OCI-LY1 (cell line): ENCODE measurements around the gene NUP210L.

Experiments used
- H2AFZ ChIP-seq: fragments of 200-600 bp; sonication (generic), shearing (Covaris generic); 2 replicates; pipeline ENCODE4 v1.6.0; 2014; ENCODE audit warnings: antibody characterized with exemption, mild to moderate bottlenecking, low read length
- H3F3A ChIP-seq: fragments of 200-600 bp; sonication (generic), shearing (Covaris generic); 2 replicates; pipeline ENCODE4 v1.6.0; 2014; ENCODE audit warnings: mild to moderate bottlenecking, antibody characterized with exemption, low read length, moderate library complexity; ENCODE audit not compliant: insufficient read depth
- H3K27ac ChIP-seq: fragments of 200-600 bp; sonication (generic); 2 replicates; pipeline ENCODE4 v1.5.1; 2014; ENCODE audit warnings: low read length, mixed run types, mild to moderate bottlenecking, low read depth; ENCODE audit not compliant: poor library complexity, severe bottlenecking
- H3K27me3 ChIP-seq: fragments of 200-600 bp; sonication (generic); 2 replicates; pipeline ENCODE4 v1.6.0; 2014; ENCODE audit warnings: antibody characterized with exemption, mild to moderate bottlenecking, low read length, moderate library complexity; ENCODE audit not compliant: insufficient read depth
- H3K36me3 ChIP-seq: fragments of 200-600 bp; sonication (generic); 2 replicates; pipeline ENCODE4 v1.6.1; 2014; ENCODE audit warnings: mild to moderate bottlenecking, antibody characterized with exemption, low read length, moderate library complexity, mixed read lengths; ENCODE audit not compliant: insufficient read depth
- H3K4me1 ChIP-seq: fragments of 200-600 bp; sonication (generic); 2 replicates; pipeline ENCODE4 v1.5.1; 2014; ENCODE audit warnings: mild to moderate bottlenecking, low read length, moderate library complexity; ENCODE audit not compliant: insufficient read depth, severe bottlenecking
- H3K4me2 ChIP-seq: fragments of 200-600 bp; sonication (generic), shearing (Covaris generic); 2 replicates; pipeline ENCODE4 v1.6.1; 2014; ENCODE audit warnings: low read length
- H3K4me3 ChIP-seq: fragments of 200-600 bp; sonication (generic); 2 replicates; pipeline ENCODE4 v1.5.1; 2014; ENCODE audit warnings: low read length, low read depth, mild to moderate bottlenecking, mixed read lengths; ENCODE audit not compliant: poor library complexity, severe bottlenecking
- H3K79me2 ChIP-seq: fragments of 200-600 bp; shearing (Covaris generic); 2 replicates; pipeline ENCODE4 v1.6.1; 2016; ENCODE audit warnings: mixed run types, low read length, mixed read lengths; ENCODE audit not compliant: insufficient read depth
- H3K9ac ChIP-seq: fragments of 200-600 bp; sonication (generic), shearing (Covaris generic); 2 replicates; pipeline ENCODE4 v1.6.1; 2014; ENCODE audit warnings: mild to moderate bottlenecking, low read length, mixed read lengths
- H3K9me2 ChIP-seq: fragments of 200-600 bp; sonication (generic), shearing (Covaris generic); 2 replicates; pipeline ENCODE4 v1.6.1; 2014; ENCODE audit warnings: low read depth, mild to moderate bottlenecking, low read length, mixed read lengths
- H3K9me3 ChIP-seq: fragments of 200-600 bp; shearing (Covaris generic); 2 replicates; pipeline ENCODE4 v1.6.1; 2014; ENCODE audit warnings: low read length, mixed read lengths
- H4K20me1 ChIP-seq: fragments of 200-600 bp; sonication (generic), shearing (Covaris generic); 2 replicates; pipeline ENCODE4 v1.6.0; 2016; ENCODE audit warnings: mild to moderate bottlenecking, low read length; ENCODE audit not compliant: insufficient read depth
- EZH2 ChIP-seq: fragments of 200-600 bp; sonication (generic), shearing (Covaris generic); IDR thresholded peaks from 2 replicates; pipeline ENCODE4 v1.8.0; 2017; ENCODE audit warnings: borderline replicate concordance, mixed run types, mild to moderate bottlenecking, antibody characterized with exemption, low read length, moderate library complexity, mixed read lengths
- TF ChIP-seq, protein P1 (sequence below): fragments of 200-600 bp; sonication (generic), shearing (Covaris generic); IDR thresholded peaks from 2 replicates; pipeline ENCODE4 v1.5.1; 2017; ENCODE audit warnings: mild to moderate bottlenecking, antibody characterized with exemption, low read length, moderate library complexity, mixed read lengths

Gene NUP210L

DNA sequence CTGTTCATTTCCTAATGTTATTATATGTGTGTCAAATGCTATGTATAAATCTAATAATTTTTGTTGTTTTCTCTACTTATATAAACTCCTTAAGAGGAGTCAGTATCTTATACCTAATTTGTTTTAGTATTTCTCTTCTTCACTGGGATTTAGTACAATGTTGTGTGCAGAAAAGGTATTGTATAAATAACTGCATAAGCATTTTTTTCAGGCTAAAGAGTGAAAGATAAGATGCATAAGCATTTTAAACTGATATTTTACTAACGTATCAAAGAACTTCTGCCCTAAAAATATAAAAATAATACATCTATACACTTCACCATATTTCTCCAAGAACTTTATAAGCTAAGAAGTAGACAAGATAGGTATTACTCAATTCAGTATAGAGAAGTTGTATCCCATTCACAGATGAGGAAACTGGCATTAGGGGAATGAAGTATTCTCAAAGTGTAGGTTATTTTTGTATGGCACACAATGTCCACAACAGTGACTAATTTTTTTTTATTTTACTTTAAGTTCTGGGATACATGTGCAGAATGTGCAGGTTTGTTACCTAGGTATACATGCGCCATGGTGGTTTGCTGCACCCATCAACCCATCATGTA lies 59.3 kb downstream of the NUP210L start:
- Histone ChIP-seq H3K9ac (no peak overlapping the region), H3F3A (no peaks in the 10 kb centered on the region), H3K9me3 (no peaks in the 10 kb centered on the region), H3K27ac (no peak overlapping the region), H3K4me3 (no peak overlapping the region), H4K20me1 (no peaks in the 10 kb centered on the region), H2AFZ (no peak overlapping the region), H3K36me3 (no peaks in the 10 kb centered on the region; the same call in 1 of the 2 replicates), H3K79me2 (no peaks in the 10 kb centered on the region), H3K27me3 (no peaks in the 10 kb centered on the region), H3K9me2 (no peaks in the 10 kb centered on the region), H3K4me1 (no peaks in the 10 kb centered on the region), H3K4me2 (no peak overlapping the region)
- TF ChIP-seq EZH2: no peak
- TF ChIP-seq, protein P1, sequence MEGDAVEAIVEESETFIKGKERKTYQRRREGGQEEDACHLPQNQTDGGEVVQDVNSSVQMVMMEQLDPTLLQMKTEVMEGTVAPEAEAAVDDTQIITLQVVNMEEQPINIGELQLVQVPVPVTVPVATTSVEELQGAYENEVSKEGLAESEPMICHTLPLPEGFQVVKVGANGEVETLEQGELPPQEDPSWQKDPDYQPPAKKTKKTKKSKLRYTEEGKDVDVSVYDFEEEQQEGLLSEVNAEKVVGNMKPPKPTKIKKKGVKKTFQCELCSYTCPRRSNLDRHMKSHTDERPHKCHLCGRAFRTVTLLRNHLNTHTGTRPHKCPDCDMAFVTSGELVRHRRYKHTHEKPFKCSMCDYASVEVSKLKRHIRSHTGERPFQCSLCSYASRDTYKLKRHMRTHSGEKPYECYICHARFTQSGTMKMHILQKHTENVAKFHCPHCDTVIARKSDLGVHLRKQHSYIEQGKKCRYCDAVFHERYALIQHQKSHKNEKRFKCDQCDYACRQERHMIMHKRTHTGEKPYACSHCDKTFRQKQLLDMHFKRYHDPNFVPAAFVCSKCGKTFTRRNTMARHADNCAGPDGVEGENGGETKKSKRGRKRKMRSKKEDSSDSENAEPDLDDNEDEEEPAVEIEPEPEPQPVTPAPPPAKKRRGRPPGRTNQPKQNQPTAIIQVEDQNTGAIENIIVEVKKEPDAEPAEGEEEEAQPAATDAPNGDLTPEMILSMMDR: no peak

DNA sequence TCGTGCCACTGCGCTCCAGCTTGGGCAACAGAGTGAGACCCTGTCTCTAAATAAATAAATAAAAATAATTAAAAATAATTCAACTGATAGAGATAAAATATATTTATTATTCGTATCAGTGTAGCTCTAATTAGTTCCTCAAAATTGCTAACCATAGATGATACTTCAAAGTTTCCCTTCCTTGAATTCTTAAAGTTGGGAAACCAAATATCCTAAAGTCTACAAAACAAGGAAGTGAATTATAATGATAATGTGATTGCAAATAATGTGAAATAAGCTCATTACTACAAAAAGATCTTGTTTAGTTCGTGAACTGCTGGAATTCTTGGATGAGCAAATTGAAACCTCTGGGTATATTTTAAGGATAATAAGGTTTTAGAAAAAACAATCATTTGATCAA lies 60.5 kb downstream of the NUP210L start:
- Histone ChIP-seq H3K4me1 (no peaks in the 10 kb centered on the region), H2AFZ (no peak overlapping the region), H3K4me3 (no peak overlapping the region), H3K9me2 (no peaks in the 10 kb centered on the region), H3K4me2 (no peak overlapping the region), H3K9ac (no peak overlapping the region), H3K27ac (no peak overlapping the region), H4K20me1 (no peaks in the 10 kb centered on the region), H3K79me2 (no peaks in the 10 kb centered on the region), H3K27me3 (no peaks in the 10 kb centered on the region), H3K9me3 (no peaks in the 10 kb centered on the region), H3K36me3 (no peaks in the 10 kb centered on the region; the same call in 1 of the 2 replicates), H3F3A (no peaks in the 10 kb centered on the region)
- TF ChIP-seq EZH2: no peak
- TF ChIP-seq, protein P1: no peak

DNA sequence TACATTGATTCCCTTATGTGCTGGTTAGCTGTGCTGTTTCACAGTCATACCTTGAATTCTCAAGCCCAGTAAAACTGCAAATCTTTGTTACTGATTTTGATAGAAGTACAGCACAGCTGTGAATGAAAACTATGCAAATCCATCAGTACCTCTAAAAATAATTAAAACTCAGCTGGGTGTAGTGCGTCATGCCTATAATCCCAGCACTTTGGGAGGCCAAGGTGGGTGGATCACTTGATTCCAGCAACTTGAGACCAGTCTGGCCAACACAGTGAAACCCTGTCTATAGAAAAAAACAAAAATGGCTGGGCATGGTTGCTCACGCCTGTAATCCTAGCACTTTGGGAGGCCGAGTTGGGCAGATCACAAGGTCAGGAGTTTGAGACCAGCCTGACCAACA lies 61.2 kb downstream of the NUP210L start:
- no peak overlapping the region for H2AFZ ChIP-seq
- H3K27me3 ChIP-seq: no peaks in the 10 kb centered on the region
- no peaks in the 10 kb centered on the region for H3F3A ChIP-seq
- no peaks in the 10 kb centered on the region for H3K9me3 ChIP-seq
- no peaks in the 10 kb centered on the region; the same call in 1 of the 2 replicates for H3K36me3 ChIP-seq
- no peaks in the 10 kb centered on the region for H3K79me2 ChIP-seq
- no peaks in the 10 kb centered on the region for H3K4me1 ChIP-seq
- no peak for TF ChIP-seq EZH2
- TF ChIP-seq, protein P1: no peak
- no peak overlapping the region for H3K4me2 ChIP-seq
- H4K20me1 ChIP-seq: no peaks in the 10 kb centered on the region
- H3K9me2 ChIP-seq: no peaks in the 10 kb centered on the region
- no peak overlapping the region for H3K4me3 ChIP-seq
- no peak overlapping the region for H3K27ac ChIP-seq
- H3K9ac ChIP-seq: no peak overlapping the region
